ENCODE measurements around the gene SESN1.
"Not testable (repeated sequence)": the region's sequence is repeated elsewhere in the genome, so short reads cannot be mapped to it uniquely, and the experiment has no call there.

Gene SESN1

DNA sequence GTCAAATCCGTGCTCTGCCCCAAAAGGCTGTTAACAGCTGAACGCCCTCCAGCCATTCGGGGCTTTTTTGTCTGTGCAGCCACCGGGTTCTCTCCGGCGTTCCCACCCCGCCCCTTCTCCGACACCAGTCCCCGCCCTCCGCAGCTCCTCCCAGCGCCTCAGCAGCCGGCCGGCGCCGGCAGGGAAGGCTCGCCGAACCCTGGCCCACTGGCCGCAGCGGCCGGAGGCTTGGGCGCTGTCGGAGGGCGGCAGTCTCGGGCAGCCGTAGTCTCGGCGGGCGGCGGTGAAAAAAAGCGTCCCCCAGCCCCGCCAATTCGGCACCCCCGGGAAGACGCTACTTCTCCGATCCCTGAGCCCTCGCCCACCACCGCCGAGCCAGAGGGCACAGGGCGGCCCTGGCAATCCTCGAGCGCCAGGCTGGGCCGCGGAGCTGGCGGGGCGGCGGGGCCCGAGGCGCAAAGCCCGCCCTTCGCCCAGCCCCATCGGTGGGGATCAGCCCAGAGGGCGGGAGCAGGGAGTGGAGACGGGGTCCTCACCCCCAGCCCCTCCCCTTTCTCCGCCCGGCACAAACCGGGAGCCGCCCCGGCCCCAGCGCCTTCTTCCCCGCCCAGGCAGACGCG lies at the start of gene SESN1:
Gene SESN1 (minus strand): TSS at position 431 of the 620 bp plus-strand sequence. CDS start 773 bp downstream, outside the sequence.
- DNase-seq: peak; percentile 81 to 97 (median 95)

GRCh38 chr6:109143191-109143590 lies 48.5 kb upstream of the SESN1 start:
- DNase-seq: no peak

GRCh38 chr6:109142067-109142466 lies 47.4 kb upstream of the SESN1 start:
- not testable (repeated sequence) for DNase-seq

DNA sequence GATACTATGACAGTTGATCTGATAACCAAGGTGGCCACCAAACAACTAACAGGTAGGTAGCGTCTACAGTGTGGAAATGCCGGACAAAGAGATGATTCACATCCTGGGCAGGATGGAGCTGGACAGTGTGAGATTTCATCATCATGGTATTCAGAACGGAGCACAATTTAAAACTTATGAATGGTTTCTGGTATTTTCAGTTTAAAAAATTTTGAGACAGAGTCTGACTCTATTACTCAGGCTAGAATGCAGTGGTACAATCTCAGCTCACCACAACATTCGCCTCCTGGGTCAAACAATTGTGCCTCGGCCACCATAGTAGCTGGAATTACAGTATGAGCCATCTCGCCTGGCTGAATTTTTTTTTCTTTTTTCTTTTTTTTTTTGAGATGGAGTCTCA lies 44.5 kb upstream of the SESN1 start:
- no peak for DNase-seq

- DNase-seq: not testable (repeated sequence)
Measured at GRCh38 chr6:109136530-109136929, 41.9 kb upstream of the SESN1 start.

DNA sequence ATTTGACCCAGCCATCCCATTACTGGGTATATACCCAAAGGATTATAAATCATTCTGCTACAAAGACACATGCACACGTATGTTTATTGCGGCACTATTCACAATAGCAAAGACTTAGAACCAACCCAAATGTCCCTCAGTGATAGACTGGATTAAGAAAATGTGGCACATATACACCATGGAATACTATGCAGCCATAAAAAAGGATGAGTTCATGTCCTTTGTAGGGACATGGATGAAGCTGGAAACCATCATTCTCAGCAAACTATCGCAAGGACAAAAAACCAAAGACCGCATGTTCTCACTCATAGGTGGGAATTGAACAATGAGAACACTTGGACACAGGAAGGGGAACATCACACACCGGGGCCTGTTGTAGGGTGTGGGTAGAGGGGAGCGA lies 41.4 kb upstream of the SESN1 start:
- not testable (repeated sequence) for DNase-seq

DNA sequence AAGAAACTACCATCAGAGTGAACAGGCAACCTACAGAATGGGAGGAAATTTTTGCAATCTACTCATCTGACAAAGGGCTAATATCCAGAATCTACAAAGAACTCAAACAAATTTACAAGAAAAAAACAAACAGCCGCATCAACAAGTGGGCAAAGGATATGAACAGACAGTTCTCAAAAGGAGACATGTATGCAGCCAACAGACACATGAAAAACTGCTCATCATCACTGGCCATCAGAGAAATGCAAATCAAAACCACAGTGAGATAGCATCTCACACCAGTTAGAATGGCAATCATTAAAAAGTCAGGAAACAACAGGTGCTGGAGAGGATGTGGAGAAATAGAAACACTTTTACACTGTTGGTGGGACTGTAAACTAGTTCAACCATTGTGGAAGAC lies 41.0 kb upstream of the SESN1 start:
- DNase-seq: not testable (repeated sequence)

DNA sequence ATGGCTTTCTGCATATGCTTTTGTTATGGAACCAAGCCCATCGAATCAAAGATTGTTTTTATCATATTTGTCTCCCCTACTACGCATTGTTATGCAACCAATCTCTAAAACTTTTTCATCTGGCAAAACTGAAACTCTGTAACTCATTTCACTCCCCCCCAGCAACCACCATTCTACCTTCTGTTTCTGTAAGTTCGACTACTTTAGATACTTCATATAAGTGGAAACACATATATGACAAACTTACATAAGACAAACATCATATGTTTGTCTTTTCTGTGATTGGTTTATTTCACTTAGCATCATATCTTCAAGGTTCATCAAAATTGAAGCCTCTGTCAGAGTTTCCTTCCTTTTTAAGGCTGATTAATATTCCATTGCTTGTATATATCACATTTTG lies 35.4 kb upstream of the SESN1 start:
- DNase-seq: no peak

- no peak for DNase-seq
Measured at GRCh38 chr6:109125504-109125903, 30.9 kb upstream of the SESN1 start.

- DNase-seq: no peak
Measured at GRCh38 chr6:109124219-109124618, 29.6 kb upstream of the SESN1 start.

DNA sequence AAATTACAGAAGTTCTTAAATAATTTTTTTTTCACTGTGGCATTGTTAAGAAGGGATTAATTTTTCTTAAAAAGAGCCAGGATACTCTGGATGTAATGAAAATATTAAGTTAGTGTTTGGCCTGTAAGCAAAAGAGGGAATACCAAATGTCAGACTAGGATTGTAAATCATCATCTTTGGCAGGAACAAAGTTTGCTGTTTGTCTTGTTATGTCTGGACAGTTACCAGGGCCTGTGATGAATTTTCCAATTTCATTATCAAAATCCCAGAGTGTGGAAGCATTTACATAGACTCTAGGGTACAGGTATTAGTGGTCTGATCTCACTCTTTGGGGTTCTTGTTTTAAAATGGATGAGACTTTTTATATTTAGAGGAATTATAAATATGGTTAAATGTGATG lies 26.8 kb upstream of the SESN1 start:
- DNase-seq: no peak

GRCh38 chr6:109118871-109119354 lies 24.3 kb upstream of the SESN1 start:
- peak in 1 of 3 experiments; percentile 51 for DNase-seq

- DNase-seq: peak in 1 of 3 experiments; percentile 39
Measured at GRCh38 chr6:109118337-109118736, 23.7 kb upstream of the SESN1 start.

GRCh38 chr6:109117346-109118035 lies 22.8 kb upstream of the SESN1 start:
- no peak for DNase-seq

DNA sequence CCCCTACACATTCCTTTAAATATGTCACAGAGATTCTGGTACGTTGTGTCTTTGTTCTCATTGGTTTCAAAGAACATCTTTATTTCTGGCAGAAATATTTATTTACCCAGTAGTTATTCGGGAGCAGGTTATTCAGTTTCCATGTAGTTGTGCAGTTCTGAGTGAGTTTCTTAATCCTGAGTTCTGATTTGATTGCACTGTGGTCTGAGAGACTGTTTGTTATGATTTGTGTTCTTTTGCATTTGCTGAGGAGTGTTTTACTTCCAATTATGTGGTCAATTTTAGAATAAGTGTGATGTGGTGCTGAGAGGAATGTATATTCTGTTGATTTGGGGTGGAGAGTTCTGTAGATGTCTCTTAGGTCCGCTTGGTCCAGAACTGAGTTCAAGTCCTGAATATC lies 18.0 kb upstream of the SESN1 start:
- DNase-seq: not testable (repeated sequence)

GRCh38 chr6:109109663-109110062 lies 15.0 kb upstream of the SESN1 start:
- DNase-seq: not testable (repeated sequence)

DNA sequence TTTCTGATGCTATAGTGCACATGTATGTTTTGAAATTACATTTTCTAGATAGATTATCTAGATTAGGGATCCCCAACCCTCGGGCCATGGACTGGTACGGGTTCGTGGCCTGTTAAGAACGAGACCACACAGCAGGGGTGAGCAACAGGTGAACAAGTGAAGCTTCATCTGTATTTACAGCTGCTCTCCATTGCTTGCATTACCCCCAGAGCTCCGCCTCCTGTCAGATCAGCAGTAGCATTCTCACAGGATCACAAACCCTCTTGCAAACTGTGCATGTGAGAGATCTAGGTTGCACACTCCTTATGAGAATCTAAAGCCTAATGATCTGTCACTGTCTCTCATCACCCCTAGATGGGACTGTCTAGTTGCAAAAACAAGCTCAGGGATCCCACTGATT lies 11.0 kb upstream of the SESN1 start:
- DNase-seq: no peak

DNA sequence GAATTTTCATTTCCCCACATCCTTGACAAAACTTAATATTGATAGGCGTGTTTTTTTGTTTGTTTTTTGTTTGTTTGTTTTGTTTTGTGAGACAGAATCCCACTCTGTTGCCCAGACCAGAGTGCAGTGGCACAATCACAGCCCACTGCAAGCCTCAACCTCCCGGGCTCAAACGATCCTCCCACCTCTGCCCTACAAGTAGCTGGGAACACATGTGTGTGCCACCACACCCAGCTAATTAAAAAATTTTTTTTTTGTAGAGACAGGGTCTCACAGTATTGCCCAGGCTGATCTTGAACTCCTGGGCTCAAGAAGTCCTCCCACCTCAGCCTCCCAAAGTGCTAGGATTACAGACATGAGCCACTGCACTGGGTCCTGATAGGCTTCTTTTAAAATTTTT lies 9.9 kb upstream of the SESN1 start:
- DNase-seq: no peak

DNA sequence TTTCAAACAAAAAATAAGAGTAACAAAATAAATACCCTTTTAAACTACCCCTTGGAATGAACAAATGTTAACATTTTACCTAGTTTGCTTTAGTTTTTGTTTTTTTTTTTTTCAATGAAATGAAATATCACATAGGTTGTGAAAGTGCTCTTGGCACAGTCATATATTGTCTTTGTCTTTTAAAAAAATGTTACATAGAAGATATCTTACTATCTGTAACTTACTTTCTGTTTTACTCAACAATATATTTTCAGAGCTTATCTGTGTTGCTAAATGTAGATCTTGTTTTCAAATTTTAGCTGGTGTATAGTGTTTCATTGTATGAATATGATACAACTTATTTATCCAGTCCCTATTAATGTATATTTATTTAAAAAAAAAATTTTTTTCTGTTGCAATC lies 9.3 kb upstream of the SESN1 start:
- DNase-seq: no peak

DNA sequence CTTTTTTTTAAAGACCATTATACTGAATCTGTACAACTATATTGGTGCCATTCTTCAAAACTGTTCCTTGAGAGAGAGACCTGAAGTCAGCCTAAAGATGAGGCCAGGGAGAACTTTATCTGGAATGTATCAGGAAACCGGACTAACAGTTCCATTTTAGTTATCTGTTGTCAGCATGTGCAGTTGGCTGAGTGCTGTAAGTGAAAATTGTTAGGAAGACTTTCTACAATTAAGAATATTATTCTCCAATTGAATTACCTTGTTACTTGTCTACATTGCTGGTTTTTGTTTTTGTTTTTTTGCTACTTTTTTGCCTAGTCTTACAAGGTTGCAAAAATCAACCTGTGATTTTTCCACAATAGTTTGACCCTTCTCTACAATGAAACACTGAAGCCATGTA lies 8.1 kb upstream of the SESN1 start:
- no peak for DNase-seq

- no peak for DNase-seq
Measured at GRCh38 chr6:109097661-109098060, 3.0 kb upstream of the SESN1 start.

- DNase-seq: peak in 1 of 3 experiments; percentile 42
Measured at GRCh38 chr6:109096208-109096607, 1.6 kb upstream of the SESN1 start.

DNA sequence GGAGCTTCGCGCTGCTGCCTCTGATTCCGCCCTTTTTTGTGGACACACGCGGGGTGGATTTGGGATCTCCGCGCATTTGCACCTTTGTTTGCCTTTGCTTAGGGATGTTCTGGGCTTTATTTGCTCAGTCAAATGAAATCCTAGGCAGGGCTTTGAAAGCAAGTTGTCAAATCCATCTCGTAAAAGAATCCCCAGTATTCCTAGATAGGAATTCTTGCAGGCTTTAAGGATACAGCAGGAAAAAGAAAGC lies 1.1 kb upstream of the SESN1 start:
- DNase-seq: no peak

GRCh38 chr6:109095036-109095834 lies 589 bp upstream of the SESN1 start, which contains the start of gene CEP57L1:
CEP57L1 (plus strand) TSS chr6:109095507; CDS start chr6:109145222, 49,715 bp downstream.
- DNase-seq: peak; percentile 97 to 99 (median 97)

Data from NCI-H1417 (cell line).